AG04450 (cell line): Measurements from ENCODE around the gene CLBA1. TPM values are rescaled to one million over a fixed set of nuclear protein-coding genes. Genes with fewer than 3 reads are reported as not detected.

Experiments used
- CTCF ChIA-PET: fragments of 300-600, 350-600 bp; formaldehyde crosslinking; extraction: SDS; loops from one replicate; lab custom pipeline; 2022; ENCODE audit warnings: antibody characterized with exemption, inconsistent platforms; lab: Charles Lee
- POLR2A ChIA-PET: fragments of 350-600 bp; formaldehyde crosslinking; extraction: SDS; loops from one replicate; lab custom pipeline; 2021; ENCODE audit warnings: antibody characterized with exemption, inconsistent platforms; lab: Yijun Ruan, JAX
- DNase-seq: peaks from one replicate; pipeline ENCODE4 v3.0.0-alpha.2; 2011; ENCODE audit warnings: low read depth, low spot score
- H3K27ac ChIP-seq: one replicate; pipeline ENCODE4 v1.5.1; 2012; ENCODE audit warnings: low read depth, low read length, control low read depth
- H3K27me3 ChIP-seq: one replicate; pipeline ENCODE4 v1.6.0; 2012; ENCODE audit warnings: low read length; ENCODE audit not compliant: control insufficient read depth, insufficient read depth
- H3K4me3 ChIP-seq: 2 replicates; pipeline ENCODE4 v1.5.1; 2011; ENCODE audit warnings: mild to moderate bottlenecking, low read depth, low read length, control low read depth
- H3K9me3 ChIP-seq: 2 replicates; pipeline ENCODE4 v1.5.1; 2012; ENCODE audit warnings: low read length; ENCODE audit not compliant: control insufficient read depth, insufficient read depth
- CTCF ChIP-seq: IDR thresholded peaks from 2 replicates; pipeline ENCODE4 v1.5.1; 2011; ENCODE audit warnings: low read depth, low read length, control low read depth, inconsistent platforms
- polyA plus RNA-seq: library from polyadenylated mRNA; depleted of rRNA; stranded (reverse); fragments of >200 nt; gene quantifications from 2 replicates; pipeline ENCODE4 v1.2.3, GENCODE V29; 2011

Gene CLBA1
- polyA plus RNA-seq, 1 experiment, result 4.6 TPM

- POLR2A ChIA-PET, result interaction anchor here (1.3 kb wide), 1 partner anchor 39 kb away, joined by 3 read pairs; the partner anchor contains the start of gene CDCA4
These were observed 3.7 kb upstream of the CLBA1 start for GRCh38 chr14:104981699-104982541.

GRCh38 chr14:104982548-104983230 lies 2.9 kb upstream of the CLBA1 start:
- no peak overlapping the region for H3K4me3 ChIP-seq
- H3K9me3 ChIP-seq, result peaks cover 3% of the 10 kb centered on the region; the same call in 1 of the 2 replicates
- TF ChIP-seq CTCF, result no peak
- peaks cover 2% of the 10 kb centered on the region for H3K27me3 ChIP-seq
- ChIA-PET CTCF (interaction anchor here (3.4 kb wide), 1 partner anchor 62 kb away, joined by 15 read pairs; no protein-coding TSS in a partner anchor), POLR2A (interaction anchor here (1.3 kb wide), 1 partner anchor 38 kb away, joined by 3 read pairs; the partner anchor contains the start of gene CDCA4)
- no peak for DNase-seq
- no peak overlapping the region for H3K27ac ChIP-seq

More at GRCh38 chr14:104981699-104982541, 3.7 kb upstream of the CLBA1 start:
- Histone ChIP-seq H3K4me3 (no peak overlapping the region), H3K27ac (no peak overlapping the region), H3K27me3 (peaks cover 2% of the 10 kb centered on the region), H3K9me3 (peaks cover 3% of the 10 kb centered on the region; the same call in 1 of the 2 replicates)
- CTCF ChIA-PET, result no interaction called here
- DNase-seq, result no peak
- no peak for TF ChIP-seq CTCF

- H3K9me3 ChIP-seq, result peaks cover 3% of the 10 kb centered on the region; the same call in 1 of the 2 replicates
- POLR2A ChIA-PET, result no interaction called here
- CTCF ChIA-PET, result interaction anchor here (0.5 to 3.4 kb wide), 2 partner anchors 62 to 527 kb away, joined by 3 to 15 read pairs; no protein-coding TSS in a partner anchor
- no peak for TF ChIP-seq CTCF
- H3K4me3 ChIP-seq, result no peak overlapping the region
- peaks cover 2% of the 10 kb centered on the region for H3K27me3 ChIP-seq
- no peak overlapping the region for H3K27ac ChIP-seq
- no peak for DNase-seq
These were observed 2.3 kb upstream of the CLBA1 start for GRCh38 chr14:104983231-104983721.

GRCh38 chr14:104984056-104984894 lies 1.3 kb upstream of the CLBA1 start:
- CTCF ChIA-PET, result interaction anchor here (0.5 to 3.4 kb wide), 4 partner anchors 9 to 526 kb away, joined by 3 to 16 read pairs (median 9); no protein-coding TSS in a partner anchor
- POLR2A ChIA-PET, result no interaction called here
- Histone ChIP-seq H3K9me3 (peaks cover 3% of the 10 kb centered on the region; the same call in 1 of the 2 replicates), H3K27ac (no peak overlapping the region), H3K4me3 (no peak overlapping the region), H3K27me3 (peaks cover 2% of the 10 kb centered on the region)
- TF ChIP-seq CTCF, result no peak
- no peak for DNase-seq
